Ramos (cell line): ENCODE data around the gene GRHPR.
"Not testable (repeated sequence)": the region's sequence is repeated elsewhere in the genome, so short reads cannot be mapped to it uniquely, and the experiment has no call there.

Source experiments
- in situ Hi-C: fragments of 300-500 bp; cut with MboI; formaldehyde crosslinking; loops from one replicate; pipeline ENCODE4 v1.14.3; 2022; ENCODE audit warnings: low sequenced_read_pairs; ENCODE audit not compliant: unreplicated experiment

Gene GRHPR

GRCh38 chr9:37417857-37418618 lies 4.5 kb upstream of the GRHPR start:
- in situ Hi-C loops, result no loop called here

- in situ Hi-C loops, result no loop called here
Measured at GRCh38 chr9:37419204-37419603, 3.3 kb upstream of the GRHPR start.

- in situ Hi-C loops, result no loop called here
Measured at GRCh38 chr9:37420271-37421215, 2.0 kb upstream of the GRHPR start.

- in situ Hi-C loops, result no loop called here
Measured at GRCh38 chr9:37421914-37422288, 595 bp upstream of the GRHPR start.

- in situ Hi-C loops, result no loop called here
Measured at GRCh38 chr9:37423508-37423907, 1.0 kb downstream of the GRHPR start.

- in situ Hi-C loops, result no loop called here
Measured at GRCh38 chr9:37424204-37424685, 1.7 kb downstream of the GRHPR start.

- in situ Hi-C loops, result no loop called here
Measured at GRCh38 chr9:37424686-37425297, 2.3 kb downstream of the GRHPR start.

GRCh38 chr9:37425298-37425752 lies 2.8 kb downstream of the GRHPR start:
- in situ Hi-C loops, result no loop called here

- in situ Hi-C loops, result not testable (repeated sequence)
Measured at GRCh38 chr9:37426431-37426830, 3.9 kb downstream of the GRHPR start.

GRCh38 chr9:37426846-37427245 lies 4.3 kb downstream of the GRHPR start:
- in situ Hi-C loops, result no loop called here

GRCh38 chr9:37428345-37428744 lies 5.8 kb downstream of the GRHPR start:
- in situ Hi-C loops, result no loop called here

- in situ Hi-C loops, result no loop called here
Measured at GRCh38 chr9:37429441-37430285, 7.2 kb downstream of the GRHPR start.

- in situ Hi-C loops, result no loop called here
Measured at GRCh38 chr9:37430841-37431597, 8.5 kb downstream of the GRHPR start.

- in situ Hi-C loops, result no loop called here
Measured at GRCh38 chr9:37432020-37432419, 9.5 kb downstream of the GRHPR start.

GRCh38 chr9:37433867-37434371 lies 11.4 kb downstream of the GRHPR start:
- in situ Hi-C loops, result no loop called here

GRCh38 chr9:37436540-37436939 lies 14.0 kb downstream of the GRHPR start:
- in situ Hi-C loops, result no loop called here

- in situ Hi-C loops, result no loop called here
Measured at GRCh38 chr9:37437010-37437409, 14.5 kb downstream of the GRHPR start.

- in situ Hi-C loops, result no loop called here
Measured at GRCh38 chr9:37437621-37438020, 15.1 kb downstream of the GRHPR start.

GRCh38 chr9:37438359-37438758 lies 15.9 kb downstream of the GRHPR start:
- in situ Hi-C loops, result no loop called here
